HepG2 (cell line): ENCODE data around the gene FER1L5. TPM values are rescaled to one million over a fixed set of nuclear protein-coding genes. Genes with fewer than 3 reads are reported as not detected.

Source experiments
- ATAC-seq: fragments of 200-7000 bp; cut with Tn5 transposase; 3 replicates; pipeline ENCODE4 v1.9.1; 2020; ENCODE audit warnings: mild to moderate bottlenecking, moderate library complexity
- BruUV-seq: library from RNA; stranded (reverse); fragments of 400-500 nt; replicated peaks from 2 replicates; lab custom pipeline; 2021; lab: Mats Ljungman, UMichigan
- CTCF ChIA-PET: fragments of 300-600 bp; formaldehyde crosslinking; extraction: SDS; loops from one replicate; lab custom pipeline; 2021; ENCODE audit warnings: low total read pairs, inconsistent platforms, low intra/inter-chr PET ratio; lab: Yijun Ruan, JAX
- POLR2A ChIA-PET: fragments of 350-600 bp; sonication (Branson Sonifier 250); formaldehyde crosslinking; loops from one replicate; lab custom pipeline; 2020; ENCODE audit warnings: antibody characterized with exemption, inconsistent platforms; lab: Yijun Ruan, JAX
- DNase-seq: peaks from one replicate; pipeline ENCODE4 v3.0.0-alpha.2; 2015; ENCODE audit warnings: low spot score
- FAIRE-seq: peaks from 3 replicates; lab custom pipeline; 2011; peaks lifted over from hg19 to GRCh38; lab: Jason Lieb, UNC
- H2AFZ ChIP-seq: one replicate; pipeline ENCODE4 v1.6.1; 2011; ENCODE audit warnings: low read length, inconsistent platforms
- H3K27ac ChIP-seq: fragments of 300-600 bp; 3 replicates; pipeline ENCODE4 v1.8.0; 2011; ENCODE audit warnings: mixed run types, mild to moderate bottlenecking, mixed read lengths, low read length, inconsistent platforms; ENCODE audit not compliant: insufficient read depth; ENCODE audit errors: extremely low read length
- H3K27me3 ChIP-seq, 2 experiments: fragments of 200-600 bp in 1 of 2; 2 replicates in 1 of 2; 3 replicates in 1 of 2; pipeline versions ENCODE4 v1.6.0 to v1.8.0; 2011; ENCODE audit warnings: low read length in 2 of 2, mild to moderate bottlenecking in 2 of 2, moderate library complexity in 2 of 2, inconsistent platforms in 1 of 2; ENCODE audit not compliant: insufficient read depth in 2 of 2, control insufficient read depth in 1 of 2
- H3K36me3 ChIP-seq, 2 experiments: fragments of 200-600 bp in 1 of 2; replicated peaks in 1 of 2; 2 replicates in 1 of 2; 3 replicates in 1 of 2; pipeline versions ENCODE4 v1.5.1 to v1.8.0; 2011; ENCODE audit warnings: low read length in 2 of 2, inconsistent platforms in 1 of 2; ENCODE audit not compliant: insufficient read depth in 2 of 2, control insufficient read depth in 1 of 2
- H3K4me1 ChIP-seq: 2 replicates; pipeline ENCODE4 v1.5.1; 2012; ENCODE audit warnings: low read length, inconsistent platforms; ENCODE audit not compliant: insufficient read depth
- H3K4me2 ChIP-seq: 2 replicates; pipeline ENCODE4 v1.6.0; 2011; ENCODE audit warnings: low read depth, low read length, inconsistent platforms
- H3K4me3 ChIP-seq, 3 experiments: fragments of 200-600 bp in 1 of 3; sonication (generic), shearing (Covaris generic) in 1 of 3; replicated peaks in 1 of 3; 2 replicates each; pipeline ENCODE4 v1.5.1; 2011 to 2016; ENCODE audit warnings: low read length in 3 of 3, inconsistent platforms in 2 of 3, low read depth in 2 of 3, mild to moderate bottlenecking in 2 of 3, control low read depth in 1 of 3, mixed read lengths in 1 of 3; ENCODE audit not compliant: insufficient read depth in 1 of 3
- H3K79me2 ChIP-seq: one replicate; pipeline ENCODE4 v1.6.1; 2011; ENCODE audit warnings: low read length, inconsistent platforms; ENCODE audit not compliant: insufficient read depth
- H3K9ac ChIP-seq: 2 replicates; pipeline ENCODE4 v1.6.0; 2011; ENCODE audit warnings: mild to moderate bottlenecking, low read depth, low read length, inconsistent platforms; ENCODE audit not compliant: insufficient read depth
- H3K9me3 ChIP-seq: 2 replicates; pipeline ENCODE4 v1.5.1; 2012; ENCODE audit warnings: mild to moderate bottlenecking, low read length
- H4K20me1 ChIP-seq: 2 replicates; pipeline ENCODE4 v1.6.0; 2011; ENCODE audit warnings: inconsistent platforms, mild to moderate bottlenecking, low read length, moderate library complexity; ENCODE audit not compliant: insufficient read depth
- AKAP8 ChIP-seq: sonication (generic); formaldehyde crosslinking; IDR thresholded peaks from 2 replicates; pipeline ENCODE4 v1.5.1; 2020; ENCODE audit warnings: mild to moderate bottlenecking, missing genetic modification reagents
- ATF2 ChIP-seq: sonication (generic); formaldehyde crosslinking; IDR thresholded peaks from 2 replicates; pipeline ENCODE4 v1.4.0; 2020; ENCODE audit warnings: missing genetic modification reagents
- ATF4 ChIP-seq, 2 experiments: fragments of 450-650 bp in 1 of 2; sonication (generic) in 1 of 2; formaldehyde crosslinking; IDR thresholded peaks; 2 replicates each; pipeline versions ENCODE4 v1.5.0 to v1.8.0; 2020 to 2022; ENCODE audit warnings: mild to moderate bottlenecking in 1 of 2, missing genetic modification reagents in 1 of 2
- FOSL2 ChIP-seq: sonication (generic); formaldehyde crosslinking; IDR thresholded peaks from 2 replicates; pipeline ENCODE4 v1.4.0; 2020; ENCODE audit warnings: missing genetic modification reagents
- KAT2B ChIP-seq: fragments of 150-350 bp; IDR thresholded peaks from 2 replicates; pipeline ENCODE4 v1.6.1; 2014; ENCODE audit warnings: low read depth, low read length, borderline replicate concordance
- MAFF ChIP-seq: IDR thresholded peaks from 2 replicates; pipeline ENCODE4 v1.6.1; 2011; ENCODE audit warnings: low read depth, low read length, improper control_type of control experiment
- MAFK ChIP-seq, 2 experiments: IDR thresholded peaks in 1 of 2; conservative IDR thresholded peaks in 1 of 2; 2 replicates each; pipeline ENCODE4 v1.6.1; 2011; ENCODE audit warnings: improper control_type of control experiment in 2 of 2, low read length in 2 of 2
- SMYD3 ChIP-seq: sonication (generic); formaldehyde crosslinking; IDR thresholded peaks from 2 replicates; pipeline ENCODE4 v1.8.1; 2023; ENCODE audit warnings: mild to moderate bottlenecking, missing genetic modification reagents
- ZBTB1 ChIP-seq: sonication (generic); formaldehyde crosslinking; IDR thresholded peaks from 2 replicates; pipeline ENCODE4 v1.4.0; 2020; ENCODE audit warnings: missing genetic modification reagents, borderline replicate concordance
- ZC3H13 ChIP-seq: sonication (generic); formaldehyde crosslinking; IDR thresholded peaks from 2 replicates; pipeline ENCODE4 v1.8.1; 2023; ENCODE audit warnings: mild to moderate bottlenecking, missing genetic modification reagents, moderate library complexity
- ZFP37 ChIP-seq: sonication (generic); formaldehyde crosslinking; IDR thresholded peaks from 2 replicates; pipeline ENCODE4 v1.4.0; 2020; ENCODE audit warnings: missing genetic modification reagents, borderline replicate concordance
- ZMYM3 ChIP-seq: sonication (generic); formaldehyde crosslinking; IDR thresholded peaks from 2 replicates; pipeline ENCODE4 v1.5.1; 2020; ENCODE audit warnings: mild to moderate bottlenecking, missing genetic modification reagents
- ZNF331 ChIP-seq: sonication (generic); formaldehyde crosslinking; IDR thresholded peaks from 2 replicates; pipeline ENCODE4 v1.4.0; 2020; ENCODE audit warnings: missing genetic modification reagents
- ZNF333 ChIP-seq: sonication (generic); formaldehyde crosslinking; IDR thresholded peaks from 2 replicates; pipeline ENCODE4 v1.4.0; 2020; ENCODE audit warnings: mild to moderate bottlenecking, missing genetic modification reagents, borderline replicate concordance
- ZSCAN29 ChIP-seq: sonication (generic); formaldehyde crosslinking; conservative IDR thresholded peaks from 2 replicates; pipeline ENCODE4 v1.4.0; 2020; ENCODE audit warnings: mild to moderate bottlenecking, missing genetic modification reagents
- WGBS: methylation state at CpG from one replicate; pipeline ENCODE4 v1.1.6; 2017; ENCODE audit warnings: low lambda C conversion rate; 5-methylcytosine and 5-hydroxymethylcytosine counted together
- in situ Hi-C: cut with HindIII; loops from 2 replicates; pipeline ENCODE4 v1.10.0; 2017; ENCODE audit warnings: low pct_unique_long_range_greater_than_20kb; ENCODE audit not compliant: extremely low pct_ligation_motif_present
- intact Hi-C: fragments of 100-400 bp; cut with micrococcal nuclease; formaldehyde crosslinking; loops from one replicate; pipeline ENCODE4 v1.10.0; 2022; ENCODE audit not compliant: unreplicated experiment
- polyA plus RNA-seq, 8 experiments: library from polyadenylated mRNA; depleted of rRNA in 3 of 8; stranded (reverse) in 7 of 8; unstranded in 1 of 8; fragments of >200 nt; fragmentation: Illumina TruSeq in 4 of 8; extraction: Trizol in 4 of 8; gene quantifications; 2 replicates each; pipeline versions ENCODE4 v1.2.1 to v1.2.3, GENCODE V29; 2011 to 2016; ENCODE audit warnings: low read depth in 4 of 8, missing spikeins in 1 of 8, mixed read lengths in 1 of 8; ENCODE audit not compliant: insufficient read depth in 1 of 8
- total RNA-seq, 5 experiments: library from RNA; depleted of rRNA; stranded (reverse); fragments of >200 nt; fragmentation: Illumina TruSeq; extraction: Trizol; gene quantifications; 2 replicates each; pipeline ENCODE4 v1.2.3, GENCODE V29; 2016; ENCODE audit warnings: low read depth in 1 of 5

Gene FER1L5
- total and polyA plus RNA-seq, 2 of the 13 experiments (the other 11 are each of a cell fraction or from before 2014, with no cell fraction given): 0.02 to 0.08 TPM

- ChIA-PET CTCF (no interaction called here), POLR2A (no interaction called here)
- Histone ChIP-seq H4K20me1 (no peaks in the 10 kb centered on the region), H3K27ac (no peak overlapping the region), H3K79me2 (no peaks in the 10 kb centered on the region), H2AFZ (no peak overlapping the region), H3K36me3 (no peaks in the 10 kb centered on the region), H3K4me3 (no peak overlapping the region), H3K9ac (no peak overlapping the region), H3K9me3 (no peaks in the 10 kb centered on the region), H3K4me1 (peaks cover 16% of the 10 kb centered on the region), H3K27me3 (peaks cover 0 to 3% of the 10 kb centered on the region in 2 experiments; a peak in 1 of 5 replicates), H3K4me2 (no peak overlapping the region)
- TF ChIP-seq MAFK (conservative IDR thresholded peaks at IDR 0.05 in 1 of 2, IDR thresholded peaks at IDR 0.05 in 1 of 2; ENCODE audit: low read length in 2 of 2) (peak; percentile 30 to 37; a peak in 3 of 4 replicates), ZFP37 (CRISPR knock-in tag) (no peak), MAFF (peak; percentile 26; the same call in 1 of the 2 replicates)
- DNase-seq: no peak
- intact Hi-C loops: no loop called here
- in situ Hi-C loops: no loop called here
- WGBS: 22% methylated on average over 6 of the region's 6 CpGs
- no TSS peak for BruUV-seq
- ATAC-seq: no peak
- no peak for FAIRE-seq
Observed at GRCh38 chr2:96747061-96747617, 104.6 kb downstream of the FER1L5 start.

- Histone ChIP-seq H3K4me1 (peaks cover 16% of the 10 kb centered on the region), H3K4me2 (no peak overlapping the region), H2AFZ (no peak overlapping the region), H3K36me3 (no peaks in the 10 kb centered on the region), H4K20me1 (no peaks in the 10 kb centered on the region), H3K4me3 (no peak overlapping the region), H3K79me2 (no peaks in the 10 kb centered on the region), H3K27me3 (peaks cover 3 to 9% of the 10 kb centered on the region in 2 experiments; a peak in 2 of 5 replicates), H3K9me3 (no peaks in the 10 kb centered on the region), H3K27ac (no peak overlapping the region), H3K9ac (no peak overlapping the region)
- FAIRE-seq (no peak), DNase-seq (no peak), ATAC-seq (no peak)
- POLR2A ChIA-PET: no interaction called here
- in situ Hi-C loops (no loop called here), intact Hi-C loops (no loop called here)
- CTCF ChIA-PET: no interaction called here
- WGBS: 28% methylated on average over 9 of the region's 9 CpGs
- no TSS peak for BruUV-seq
- TF ChIP-seq ZSCAN29 (CRISPR knock-in tag) (no peak), ZNF331 (CRISPR knock-in tag) (no peak), ATF2 (no peak), ZC3H13 (CRISPR knock-in tag) (no peak), ATF4 (CRISPR knock-in tag; IDR thresholded peaks at IDR 0.05) (no peak), ZBTB1 (CRISPR knock-in tag) (no peak), FOSL2 (CRISPR knock-in tag) (peak; percentile 33; the same call in 1 of the 2 replicates), ZNF333 (CRISPR knock-in tag) (no peak), KAT2B (no peak), AKAP8 (no peak), ZMYM3 (CRISPR knock-in tag) (peak; percentile 18; the same call in 1 of the 2 replicates), SMYD3 (CRISPR knock-in tag) (no peak)
Observed at GRCh38 chr2:96751800-96752199, 109.2 kb downstream of the FER1L5 start.
